SK-N-SH (cell line): ENCODE data around the gene FGFBP1.

Source experiments
- RFX5 ChIP-seq: IDR thresholded peaks from 2 replicates; pipeline ENCODE4 v1.6.1; 2012; ENCODE audit warnings: mild to moderate bottlenecking, improper control_type of control experiment, low read length
- SIN3A ChIP-seq: IDR thresholded peaks from 2 replicates; pipeline ENCODE4 v1.6.1; 2012; ENCODE audit warnings: low read depth, mild to moderate bottlenecking, low read length, moderate library complexity, borderline replicate concordance
- TAF1 ChIP-seq: IDR thresholded peaks from 2 replicates; pipeline ENCODE4 v1.6.1; 2012; ENCODE audit warnings: low read depth, mild to moderate bottlenecking, low read length, moderate library complexity, borderline replicate concordance
- TF ChIP-seq, protein P1 (sequence below): fragments of 200-600 bp; sonication (generic); IDR thresholded peaks from 2 replicates; pipeline ENCODE4 v1.6.1; 2017; ENCODE audit warnings: antibody characterized with exemption, mild to moderate bottlenecking, moderate library complexity

DNA sequence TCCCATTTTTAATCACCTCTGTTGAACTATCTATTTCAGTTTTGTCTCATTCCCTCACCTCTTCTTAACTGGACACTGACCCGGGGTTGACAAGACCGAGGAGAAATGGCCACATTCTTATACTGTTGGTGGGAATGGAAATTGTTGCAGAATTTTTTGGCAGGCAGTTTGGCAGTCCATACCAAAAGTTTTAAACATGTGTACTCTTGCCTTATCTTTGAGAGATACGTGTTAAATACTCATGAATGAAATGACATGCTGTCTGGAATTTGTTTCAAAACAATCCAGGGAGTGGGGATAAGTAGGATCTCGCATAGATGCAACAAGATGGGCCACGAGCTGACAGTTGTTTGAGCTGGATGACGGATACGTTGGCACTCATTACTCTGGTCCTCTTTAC lies 12.1 kb downstream of the FGFBP1 start:
- no peak for TF ChIP-seq RFX5
- TF ChIP-seq, protein P1, sequence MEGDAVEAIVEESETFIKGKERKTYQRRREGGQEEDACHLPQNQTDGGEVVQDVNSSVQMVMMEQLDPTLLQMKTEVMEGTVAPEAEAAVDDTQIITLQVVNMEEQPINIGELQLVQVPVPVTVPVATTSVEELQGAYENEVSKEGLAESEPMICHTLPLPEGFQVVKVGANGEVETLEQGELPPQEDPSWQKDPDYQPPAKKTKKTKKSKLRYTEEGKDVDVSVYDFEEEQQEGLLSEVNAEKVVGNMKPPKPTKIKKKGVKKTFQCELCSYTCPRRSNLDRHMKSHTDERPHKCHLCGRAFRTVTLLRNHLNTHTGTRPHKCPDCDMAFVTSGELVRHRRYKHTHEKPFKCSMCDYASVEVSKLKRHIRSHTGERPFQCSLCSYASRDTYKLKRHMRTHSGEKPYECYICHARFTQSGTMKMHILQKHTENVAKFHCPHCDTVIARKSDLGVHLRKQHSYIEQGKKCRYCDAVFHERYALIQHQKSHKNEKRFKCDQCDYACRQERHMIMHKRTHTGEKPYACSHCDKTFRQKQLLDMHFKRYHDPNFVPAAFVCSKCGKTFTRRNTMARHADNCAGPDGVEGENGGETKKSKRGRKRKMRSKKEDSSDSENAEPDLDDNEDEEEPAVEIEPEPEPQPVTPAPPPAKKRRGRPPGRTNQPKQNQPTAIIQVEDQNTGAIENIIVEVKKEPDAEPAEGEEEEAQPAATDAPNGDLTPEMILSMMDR: no peak
- no peak for TF ChIP-seq TAF1
- no peak for TF ChIP-seq SIN3A
